Choroid plexus epithelial cell (primary cell): ENCODE results near the gene CKS1B.
A peak's percentile ranks its signal among the peaks of the same experiment; 100 is the strongest.

Experiments
- DNase-seq: peaks from one replicate; pipeline ENCODE4 v3.0.0-alpha.2; 2010; ENCODE audit warnings: low read depth
- H3K4me3 ChIP-seq: 2 replicates; pipeline ENCODE4 v1.5.1; 2011; ENCODE audit warnings: low read depth, mild to moderate bottlenecking, control low read depth, low read length, moderate library complexity
- CTCF ChIP-seq: conservative IDR thresholded peaks from 2 replicates; pipeline ENCODE4 v1.5.1; 2011; ENCODE audit warnings: low read depth, mild to moderate bottlenecking, control low read depth, inconsistent platforms, low read length, moderate library complexity

The CKS1B gene

GRCh38 chr1:154974102-154974807, at the start of gene CKS1B:
TSS of gene CKS1B (plus strand) at chr1:154974681. CDS start at chr1:154974746, 65 bp downstream.
- no peak for TF ChIP-seq CTCF
- H3K4me3 ChIP-seq, result peak within 1 kb of the TSS; percentile 83
- DNase-seq, result peak; percentile 100

GRCh38 chr1:154925335-154926170, 48.9 kb upstream of the CKS1B start:
- no peak for TF ChIP-seq CTCF

GRCh38 chr1:154926201-154926600, 48.3 kb upstream of the CKS1B start:
- no peak for TF ChIP-seq CTCF
- no peak overlapping the region for H3K4me3 ChIP-seq
- DNase-seq, result no peak

More at GRCh38 chr1:154925335-154926170, 48.9 kb upstream of the CKS1B start:
- no peak overlapping the region for H3K4me3 ChIP-seq
- DNase-seq, result no peak

- no peak overlapping the region for H3K4me3 ChIP-seq
- DNase-seq, result no peak
- no peak for TF ChIP-seq CTCF
Measured at GRCh38 chr1:154931940-154932487, 42.5 kb upstream of the CKS1B start.

- no peak overlapping the region for H3K4me3 ChIP-seq
- DNase-seq, result no peak
- TF ChIP-seq CTCF, result no peak
Measured at GRCh38 chr1:154934358-154934948, 40.0 kb upstream of the CKS1B start.

GRCh38 chr1:154935749-154936554, 38.5 kb upstream of the CKS1B start:
- peak overlapping the region; percentile 83 for H3K4me3 ChIP-seq
- no peak for TF ChIP-seq CTCF
- no peak for DNase-seq
